Calu3 (cell line): ENCODE results near the gene EXOC1L. TPM values are rescaled to one million over a fixed set of nuclear protein-coding genes. Genes with fewer than 3 reads are reported as not detected.

ENCODE experiments used
- Bru-seq: library from RNA; stranded (reverse); fragments of 400-500 nt; gene quantifications from one replicate; lab custom pipeline; 2021; lab: Mats Ljungman, UMichigan
- BruChase-seq, 2 experiments: library from RNA; stranded (reverse); fragments of 400-500 nt; gene quantifications; one replicate each; lab custom pipeline; 2021; lab: Mats Ljungman, UMichigan
- BruUV-seq: library from RNA; stranded (reverse); fragments of 400-500 nt; replicated peaks from 2 replicates; lab custom pipeline; 2021; lab: Mats Ljungman, UMichigan
- CTCF ChIA-PET: fragments of 300-600 bp; sonication (Branson Sonifier 250); formaldehyde crosslinking; loops from one replicate; lab custom pipeline; 2022; ENCODE audit warnings: antibody characterized with exemption; lab: Charles Lee
- DNase-seq: peaks from one replicate; pipeline ENCODE4 v3.0.0; 2022
- H3K27ac Mint-ChIP-seq: one replicate; pipeline ENCODE4 v1.8.0; 2022; ENCODE audit warnings: mixed read lengths; ENCODE audit not compliant: unreplicated experiment
- H3K27me3 Mint-ChIP-seq: one replicate; pipeline ENCODE4 v1.8.0; 2022; ENCODE audit warnings: mixed read lengths; ENCODE audit not compliant: unreplicated experiment
- H3K36me3 Mint-ChIP-seq: one replicate; pipeline ENCODE4 v1.8.0; 2022; ENCODE audit warnings: mild to moderate bottlenecking, moderate library complexity, mixed read lengths; ENCODE audit not compliant: insufficient read depth, unreplicated experiment
- H3K4me1 Mint-ChIP-seq: one replicate; pipeline ENCODE4 v1.8.0; 2022; ENCODE audit warnings: mild to moderate bottlenecking, low read depth, mixed read lengths; ENCODE audit not compliant: unreplicated experiment
- H3K4me3 Mint-ChIP-seq: one replicate; pipeline ENCODE4 v1.8.0; 2022; ENCODE audit warnings: mild to moderate bottlenecking, low read depth, moderate library complexity, mixed read lengths; ENCODE audit not compliant: unreplicated experiment
- H3K9me3 Mint-ChIP-seq: one replicate; pipeline ENCODE4 v1.8.0; 2022; ENCODE audit warnings: low read depth, mixed read lengths; ENCODE audit not compliant: unreplicated experiment
- CTCF ChIP-seq: fragments of 200-600 bp; IDR thresholded peaks from one replicate; pipeline ENCODE4 v1.8.0; 2022; ENCODE audit warnings: antibody characterized with exemption; ENCODE audit not compliant: unreplicated experiment
- intact Hi-C: fragments of 100-400 bp; cut with micrococcal nuclease; formaldehyde crosslinking; loops from one replicate; pipeline ENCODE4 v1.10.0; 2022; ENCODE audit not compliant: unreplicated experiment
- long read RNA-seq: library from polyadenylated mRNA; stranded (forward); transcript quantifications from one replicate; pipeline ENCODE4 v2.0.0, GENCODE V29; 2022
- total RNA-seq: library from RNA; stranded (reverse); gene quantifications from 2 replicates; pipeline ENCODE4 v1.2.3, GENCODE V29; 2022

Gene EXOC1L
- total RNA-seq, result not detected in 2 replicates
- not detected for Bru-seq, nascent RNA
- BruChase-seq, experiment 1, labeled RNA remaining after a 6-hour chase, result not detected
- not detected for BruChase-seq, experiment 2, labeled RNA remaining after a 2-hour chase
- long read RNA-seq, result 0 reads

GRCh38 chr4:55819634-55820033 is at the start of gene EXOC1L:
Gene EXOC1L, plus strand, starts transcription at chr4:55819790. Its CDS starts 237 bp downstream, at chr4:55820027.
- Mint-ChIP-seq H3K27ac (no peak within 1 kb of the TSS), H3K9me3 (peaks cover 2% of the 10 kb centered on the region), H3K4me1 (no peaks in the 10 kb centered on the region), H3K36me3 (no peaks in the 10 kb centered on the region), H3K4me3 (no peak within 1 kb of the TSS), H3K27me3 (no peaks in the 10 kb centered on the region)
- BruUV-seq, result no TSS peak
- intact Hi-C loops, result no loop called here
- TF ChIP-seq CTCF, result no peak
- no peak for DNase-seq
- CTCF ChIA-PET, result no interaction called here

- no peak overlapping the region for H3K4me3 Mint-ChIP-seq
- H3K36me3 Mint-ChIP-seq, result no peaks in the 10 kb centered on the region
- CTCF ChIA-PET, result no interaction called here
- no peaks in the 10 kb centered on the region for H3K9me3 Mint-ChIP-seq
- no peak for DNase-seq
- intact Hi-C loops, result no loop called here
- no TSS peak for BruUV-seq
- no peaks in the 10 kb centered on the region for H3K4me1 Mint-ChIP-seq
- no peak for TF ChIP-seq CTCF
- H3K27ac Mint-ChIP-seq, result no peak overlapping the region
- no peaks in the 10 kb centered on the region for H3K27me3 Mint-ChIP-seq
Measured at GRCh38 chr4:55770662-55771061, 48.9 kb upstream of the EXOC1L start.

- BruUV-seq, result no TSS peak
- intact Hi-C loops, result no loop called here
- H3K9me3 Mint-ChIP-seq, result no peaks in the 10 kb centered on the region
- no peaks in the 10 kb centered on the region for H3K4me1 Mint-ChIP-seq
- DNase-seq, result no peak
- CTCF ChIA-PET, result no interaction called here
- H3K36me3 Mint-ChIP-seq, result no peaks in the 10 kb centered on the region
- H3K27ac Mint-ChIP-seq, result no peak overlapping the region
- no peak for TF ChIP-seq CTCF
- no peak overlapping the region for H3K4me3 Mint-ChIP-seq
- H3K27me3 Mint-ChIP-seq, result no peaks in the 10 kb centered on the region
Measured at GRCh38 chr4:55781341-55781740, 38.2 kb upstream of the EXOC1L start.

GRCh38 chr4:55781812-55782211 is 37.8 kb upstream of the EXOC1L start:
- H3K9me3 Mint-ChIP-seq, result no peaks in the 10 kb centered on the region
- no peak for TF ChIP-seq CTCF
- H3K27ac Mint-ChIP-seq, result no peak overlapping the region
- H3K4me1 Mint-ChIP-seq, result no peaks in the 10 kb centered on the region
- intact Hi-C loops, result no loop called here
- no peak for DNase-seq
- no TSS peak for BruUV-seq
- H3K4me3 Mint-ChIP-seq, result no peak overlapping the region
- CTCF ChIA-PET, result no interaction called here
- H3K36me3 Mint-ChIP-seq, result no peaks in the 10 kb centered on the region
- H3K27me3 Mint-ChIP-seq, result no peaks in the 10 kb centered on the region
